ENCODE results near the gene TGIF1.
"Not testable (repeated sequence)": the region's sequence is repeated elsewhere in the genome, so short reads cannot be mapped to it uniquely, and the experiment has no call there.

TGIF1 gene

GRCh38 chr18:3450012-3450798 lies at the start of gene TGIF1:
Gene TGIF1 (plus strand): TSS chr18:3450172. CDS start chr18:3450490, 318 bp downstream.
- peak within 1 kb of the TSS; percentile 92 to 93 for H3K4me3 ChIP-seq (ENCODE audit: low read depth in 1 of 2, low read length in 2 of 2)
- H3K36me3 ChIP-seq (ENCODE audit: control insufficient read depth in 1 of 2, insufficient read depth in 2 of 2, low read length in 2 of 2), result no peaks in the 10 kb centered on the region
- peaks cover 24 to 28% of the 10 kb centered on the region in 2 donors for H3K4me1 ChIP-seq (ENCODE audit: control insufficient read depth in 1 of 2, insufficient read depth in 2 of 2, low read length in 2 of 2)
- peak within 1 kb of the TSS; percentile 99 for H3K27ac ChIP-seq (ENCODE audit: low read depth, low read length)
- H3K9me3 ChIP-seq (ENCODE audit: control insufficient read depth in 1 of 2, low read length in 2 of 2), result no peaks in the 10 kb centered on the region
- peak within 1 kb of the TSS; percentile 99 for H3K9ac ChIP-seq (ENCODE audit: low read depth in 1 of 2, low read length in 2 of 2)
- no peaks in the 10 kb centered on the region for H3K27me3 ChIP-seq (ENCODE audit: control insufficient read depth in 1 of 2, insufficient read depth in 2 of 2, low read length in 2 of 2)

GRCh38 chr18:3400567-3401296 lies 49.2 kb upstream of the TGIF1 start:
- H3K27me3 ChIP-seq (ENCODE audit: control insufficient read depth in 1 of 2, insufficient read depth in 2 of 2, low read length in 2 of 2), result no peaks in the 10 kb centered on the region
- H3K27ac ChIP-seq (ENCODE audit: low read depth, low read length), result no peak overlapping the region
- no peak overlapping the region for H3K4me3 ChIP-seq (ENCODE audit: low read depth in 1 of 2, low read length in 2 of 2)
- peaks cover 0 to 8% of the 10 kb centered on the region in 2 donors for H3K9me3 ChIP-seq (ENCODE audit: control insufficient read depth in 1 of 2, low read length in 2 of 2)
- peaks cover 0 to 6% of the 10 kb centered on the region in 2 donors for H3K4me1 ChIP-seq (ENCODE audit: control insufficient read depth in 1 of 2, insufficient read depth in 2 of 2, low read length in 2 of 2)
- H3K36me3 ChIP-seq (ENCODE audit: control insufficient read depth in 1 of 2, insufficient read depth in 2 of 2, low read length in 2 of 2), result no peaks in the 10 kb centered on the region
- H3K9ac ChIP-seq (ENCODE audit: low read depth in 1 of 2, low read length in 2 of 2), result no peak overlapping the region

- no peaks in the 10 kb centered on the region for H3K27me3 ChIP-seq (ENCODE audit: control insufficient read depth in 1 of 2, insufficient read depth in 2 of 2, low read length in 2 of 2)
- no peak overlapping the region for H3K9ac ChIP-seq (ENCODE audit: low read depth in 1 of 2, low read length in 2 of 2)
These were observed 48.0 kb upstream of the TGIF1 start for GRCh38 chr18:3401669-3402620.

GRCh38 chr18:3402982-3403451 lies 47.0 kb upstream of the TGIF1 start:
- peaks cover 0 to 8% of the 10 kb centered on the region in 2 donors for H3K9me3 ChIP-seq (ENCODE audit: control insufficient read depth in 1 of 2, low read length in 2 of 2)
- H3K36me3 ChIP-seq (ENCODE audit: control insufficient read depth in 1 of 2, insufficient read depth in 2 of 2, low read length in 2 of 2), result no peaks in the 10 kb centered on the region

More at GRCh38 chr18:3401669-3402620, 48.0 kb upstream of the TGIF1 start:
- Histone ChIP-seq H3K4me1 (ENCODE audit: control insufficient read depth in 1 of 2, insufficient read depth in 2 of 2, low read length in 2 of 2) (peaks cover 0 to 4% of the 10 kb centered on the region in 2 donors), H3K36me3 (ENCODE audit: control insufficient read depth in 1 of 2, insufficient read depth in 2 of 2, low read length in 2 of 2) (no peaks in the 10 kb centered on the region), H3K4me3 (ENCODE audit: low read depth in 1 of 2, low read length in 2 of 2) (no peak overlapping the region), H3K9me3 (ENCODE audit: control insufficient read depth in 1 of 2, low read length in 2 of 2) (peaks cover 0 to 8% of the 10 kb centered on the region in 2 donors), H3K27ac (ENCODE audit: low read depth, low read length) (no peak overlapping the region)

GRCh38 chr18:3405713-3406112 lies 44.3 kb upstream of the TGIF1 start:
- H3K9me3 ChIP-seq (ENCODE audit: control insufficient read depth in 1 of 2, low read length in 2 of 2), result peaks cover 0 to 2% of the 10 kb centered on the region in 2 donors
- H3K27me3 ChIP-seq (ENCODE audit: control insufficient read depth in 1 of 2, insufficient read depth in 2 of 2, low read length in 2 of 2), result no peaks in the 10 kb centered on the region
- no peak overlapping the region for H3K9ac ChIP-seq (ENCODE audit: low read depth in 1 of 2, low read length in 2 of 2)
- no peak overlapping the region for H3K4me3 ChIP-seq (ENCODE audit: low read depth in 1 of 2, low read length in 2 of 2)
- no peaks in the 10 kb centered on the region for H3K36me3 ChIP-seq (ENCODE audit: control insufficient read depth in 1 of 2, insufficient read depth in 2 of 2, low read length in 2 of 2)
- no peak overlapping the region for H3K27ac ChIP-seq (ENCODE audit: low read depth, low read length)
- no peaks in the 10 kb centered on the region for H3K4me1 ChIP-seq (ENCODE audit: control insufficient read depth in 1 of 2, insufficient read depth in 2 of 2, low read length in 2 of 2)

More at GRCh38 chr18:3402982-3403451, 47.0 kb upstream of the TGIF1 start:
- Histone ChIP-seq H3K27me3 (ENCODE audit: control insufficient read depth in 1 of 2, insufficient read depth in 2 of 2, low read length in 2 of 2) (no peaks in the 10 kb centered on the region), H3K9ac (ENCODE audit: low read depth in 1 of 2, low read length in 2 of 2) (no peak overlapping the region), H3K4me1 (ENCODE audit: control insufficient read depth in 1 of 2, insufficient read depth in 2 of 2, low read length in 2 of 2) (no peaks in the 10 kb centered on the region), H3K27ac (ENCODE audit: low read depth, low read length) (no peak overlapping the region), H3K4me3 (ENCODE audit: low read depth in 1 of 2, low read length in 2 of 2) (no peak overlapping the region)

- Histone ChIP-seq H3K9ac (ENCODE audit: low read depth in 1 of 2, low read length in 2 of 2) (no peak overlapping the region), H3K4me3 (ENCODE audit: low read depth in 1 of 2, low read length in 2 of 2) (no peak overlapping the region), H3K27me3 (ENCODE audit: control insufficient read depth in 1 of 2, insufficient read depth in 2 of 2, low read length in 2 of 2) (no peaks in the 10 kb centered on the region), H3K36me3 (ENCODE audit: control insufficient read depth in 1 of 2, insufficient read depth in 2 of 2, low read length in 2 of 2) (no peaks in the 10 kb centered on the region), H3K27ac (ENCODE audit: low read depth, low read length) (no peak overlapping the region), H3K4me1 (ENCODE audit: control insufficient read depth in 1 of 2, insufficient read depth in 2 of 2, low read length in 2 of 2) (no peaks in the 10 kb centered on the region), H3K9me3 (ENCODE audit: control insufficient read depth in 1 of 2, low read length in 2 of 2) (no peaks in the 10 kb centered on the region)
These were observed 41.9 kb upstream of the TGIF1 start for GRCh38 chr18:3408107-3408506.

GRCh38 chr18:3409811-3410210 lies 40.2 kb upstream of the TGIF1 start:
- H3K36me3 ChIP-seq (ENCODE audit: control insufficient read depth in 1 of 2, insufficient read depth in 2 of 2, low read length in 2 of 2), result no peaks in the 10 kb centered on the region
- H3K9ac ChIP-seq (ENCODE audit: low read depth in 1 of 2, low read length in 2 of 2), result no peak overlapping the region
- no peak overlapping the region for H3K27ac ChIP-seq (ENCODE audit: low read depth, low read length)
- H3K4me1 ChIP-seq (ENCODE audit: control insufficient read depth in 1 of 2, insufficient read depth in 2 of 2, low read length in 2 of 2), result no peaks in the 10 kb centered on the region
- no peaks in the 10 kb centered on the region for H3K27me3 ChIP-seq (ENCODE audit: control insufficient read depth in 1 of 2, insufficient read depth in 2 of 2, low read length in 2 of 2)
- H3K4me3 ChIP-seq (ENCODE audit: low read depth in 1 of 2, low read length in 2 of 2), result no peak overlapping the region
- H3K9me3 ChIP-seq (ENCODE audit: control insufficient read depth in 1 of 2, low read length in 2 of 2), result no peaks in the 10 kb centered on the region

- Histone ChIP-seq H3K27me3 (ENCODE audit: control insufficient read depth in 1 of 2, insufficient read depth in 2 of 2, low read length in 2 of 2) (no peaks in the 10 kb centered on the region), H3K27ac (ENCODE audit: low read depth, low read length) (no peak overlapping the region), H3K4me1 (ENCODE audit: control insufficient read depth in 1 of 2, insufficient read depth in 2 of 2, low read length in 2 of 2) (no peaks in the 10 kb centered on the region), H3K9ac (ENCODE audit: low read depth in 1 of 2, low read length in 2 of 2) (no peak overlapping the region), H3K9me3 (ENCODE audit: control insufficient read depth in 1 of 2, low read length in 2 of 2) (no peaks in the 10 kb centered on the region), H3K36me3 (ENCODE audit: control insufficient read depth in 1 of 2, insufficient read depth in 2 of 2, low read length in 2 of 2) (no peaks in the 10 kb centered on the region), H3K4me3 (ENCODE audit: low read depth in 1 of 2, low read length in 2 of 2) (no peak overlapping the region)
These were observed 39.7 kb upstream of the TGIF1 start for GRCh38 chr18:3410273-3410672.

GRCh38 chr18:3410876-3411275 lies 39.1 kb upstream of the TGIF1 start:
- not testable (repeated sequence) for H3K27me3 ChIP-seq (ENCODE audit: control insufficient read depth in 1 of 2, insufficient read depth in 2 of 2, low read length in 2 of 2); H3K4me1 ChIP-seq (ENCODE audit: control insufficient read depth in 1 of 2, insufficient read depth in 2 of 2, low read length in 2 of 2); H3K4me3 ChIP-seq (ENCODE audit: low read depth in 1 of 2, low read length in 2 of 2); H3K27ac ChIP-seq (ENCODE audit: low read depth, low read length); H3K36me3 ChIP-seq (ENCODE audit: control insufficient read depth in 1 of 2, insufficient read depth in 2 of 2, low read length in 2 of 2); H3K9me3 ChIP-seq (ENCODE audit: control insufficient read depth in 1 of 2, low read length in 2 of 2); H3K9ac ChIP-seq (ENCODE audit: low read depth in 1 of 2, low read length in 2 of 2)
